K562 (cell line): ENCODE results near the gene MAML1. TPM values are rescaled to one million over a fixed set of nuclear protein-coding genes. Genes with fewer than 3 reads are reported as not detected.

ENCODE experiments used
- CBX8 ChIP-seq: fragments of 200-600 bp; sonication (generic); IDR thresholded peaks from 2 replicates; pipeline ENCODE4 v1.6.1; 2012; ENCODE audit warnings: borderline replicate concordance, mixed run types, low read depth, mild to moderate bottlenecking, moderate library complexity, mixed read lengths, low read length, control low read depth, inconsistent platforms; ENCODE audit not compliant: poor library complexity, severe bottlenecking; ENCODE audit errors: extremely low read depth
- CEBPZ ChIP-seq: fragments of 150-350 bp; IDR thresholded peaks from 2 replicates; pipeline ENCODE4 v1.6.1; 2014; ENCODE audit warnings: low read depth, mild to moderate bottlenecking, low read length, borderline replicate concordance
- CHCHD3 ChIP-seq: fragments of 250-450 bp; sonication (Bioruptor Pico); IDR thresholded peaks from 2 replicates; pipeline ENCODE4 v2.1.2; 2022; ENCODE audit warnings: mild to moderate bottlenecking
- ETS1 ChIP-seq: conservative IDR thresholded peaks from 2 replicates; pipeline ENCODE4 v1.6.1; 2011; ENCODE audit warnings: low read depth, mild to moderate bottlenecking, low read length; ENCODE audit not compliant: control insufficient read depth
- GTF2B ChIP-seq: IDR thresholded peaks from 2 replicates; pipeline ENCODE4 v1.6.1; 2011; ENCODE audit not compliant: insufficient read length; ENCODE audit errors: extremely low read depth
- MTA1 ChIP-seq: fragments of 450-650 bp; IDR thresholded peaks from 2 replicates; pipeline ENCODE4 v1.6.1; 2017; ENCODE audit warnings: borderline replicate concordance
- NR1H2 ChIP-seq: sonication (generic); formaldehyde crosslinking; IDR thresholded peaks from 2 replicates; pipeline ENCODE4 v1.4.0; 2020; ENCODE audit warnings: mild to moderate bottlenecking, missing genetic modification reagents
- PHF8 ChIP-seq: fragments of 200-600 bp; sonication (generic); IDR thresholded peaks from 2 replicates; pipeline ENCODE4 v1.6.1; 2012; ENCODE audit warnings: mixed run types, mild to moderate bottlenecking, inconsistent platforms, low read length, moderate library complexity, borderline replicate concordance
- POLR2A ChIP-seq: fragments of 450-650 bp; conservative IDR thresholded peaks from 2 replicates; pipeline ENCODE4 v1.6.1; 2016
- RB1 ChIP-seq: fragments of 450-650 bp; IDR thresholded peaks from 2 replicates; pipeline ENCODE4 v1.6.1; 2017; ENCODE audit warnings: low read depth, mild to moderate bottlenecking
- RBM14 ChIP-seq: fragments of 200-400 bp; formaldehyde crosslinking; IDR thresholded peaks from 2 replicates; pipeline ENCODE4 v1.6.1; 2018; ENCODE audit warnings: low read depth, mild to moderate bottlenecking, low read length, moderate library complexity, borderline replicate concordance; ENCODE audit not compliant: insufficient read depth
- SIN3A ChIP-seq, 2 experiments: fragments of 150-350 bp in 1 of 2; IDR thresholded peaks; 2 replicates each; pipeline ENCODE4 v1.6.1; 2011 to 2016; ENCODE audit warnings: borderline replicate concordance in 2 of 2, low read depth in 2 of 2, low read length in 2 of 2, mild to moderate bottlenecking in 2 of 2, moderate library complexity in 2 of 2; ENCODE audit not compliant: control insufficient read depth in 1 of 2
- SREBF1 ChIP-seq: fragments of 150-350 bp; IDR thresholded peaks from 2 replicates; pipeline ENCODE4 v1.6.1; 2014; ENCODE audit warnings: antibody characterized with exemption, low read depth, low read length, borderline replicate concordance
- TRIM28 ChIP-seq: fragments of 450-650 bp; IDR thresholded peaks from 2 replicates; pipeline ENCODE4 v1.6.1; 2017
- WHSC1 ChIP-seq: IDR thresholded peaks from one replicate; pipeline ENCODE4 v1.6.1; 2012; ENCODE audit warnings: low read length, control low read depth, inconsistent platforms
- ZFX ChIP-seq: sonication (generic); formaldehyde crosslinking; IDR thresholded peaks from 2 replicates; pipeline ENCODE4 v1.8.0; 2022; ENCODE audit warnings: mild to moderate bottlenecking, missing genetic modification reagents, moderate library complexity
- polyA plus RNA-seq, 8 experiments: library from polyadenylated mRNA; depleted of rRNA in 4 of 8; stranded (reverse) in 5 of 8; unstranded in 3 of 8; fragments of >200 nt; fragmentation: Nextera tagmentation in 2 of 8; fragmentation: Illumina TruSeq in 1 of 8; extraction: Ambion mirVana in 2 of 8; extraction: Trizol in 1 of 8; gene quantifications; 2 replicates each; pipeline versions ENCODE4 v1.2.1 to v1.2.3, GENCODE V29; 2011 to 2014; ENCODE audit warnings: inconsistent platforms in 1 of 8, missing spikeins in 1 of 8
- total RNA-seq, 7 experiments: library from RNA; depleted of rRNA in 6 of 7; stranded (reverse); fragments of >200 nt in 6 of 7; fragmentation: Illumina TruSeq in 2 of 7; extraction: Trizol in 2 of 7; gene quantifications; 2 replicates each; pipeline versions ENCODE4 v1.2.1 to v1.2.3, GENCODE V29; 2011 to 2021; ENCODE audit warnings: low replicate concordance in 1 of 7
- TF ChIP-seq, protein P1 (sequence below), 2 experiments: IDR thresholded peaks; 2 replicates each; pipeline ENCODE4 v1.6.1; 2012; ENCODE audit warnings: improper control_type of control experiment in 2 of 2, low read depth in 2 of 2, low read length in 2 of 2, borderline replicate concordance in 1 of 2

MAML1 gene
- total and polyA plus RNA-seq, 9 of the 15 experiments (the other 6 are each of a cell fraction or from before 2014, with no cell fraction given), result 0.32 to 18.4 (median 7.0) TPM

DNA sequence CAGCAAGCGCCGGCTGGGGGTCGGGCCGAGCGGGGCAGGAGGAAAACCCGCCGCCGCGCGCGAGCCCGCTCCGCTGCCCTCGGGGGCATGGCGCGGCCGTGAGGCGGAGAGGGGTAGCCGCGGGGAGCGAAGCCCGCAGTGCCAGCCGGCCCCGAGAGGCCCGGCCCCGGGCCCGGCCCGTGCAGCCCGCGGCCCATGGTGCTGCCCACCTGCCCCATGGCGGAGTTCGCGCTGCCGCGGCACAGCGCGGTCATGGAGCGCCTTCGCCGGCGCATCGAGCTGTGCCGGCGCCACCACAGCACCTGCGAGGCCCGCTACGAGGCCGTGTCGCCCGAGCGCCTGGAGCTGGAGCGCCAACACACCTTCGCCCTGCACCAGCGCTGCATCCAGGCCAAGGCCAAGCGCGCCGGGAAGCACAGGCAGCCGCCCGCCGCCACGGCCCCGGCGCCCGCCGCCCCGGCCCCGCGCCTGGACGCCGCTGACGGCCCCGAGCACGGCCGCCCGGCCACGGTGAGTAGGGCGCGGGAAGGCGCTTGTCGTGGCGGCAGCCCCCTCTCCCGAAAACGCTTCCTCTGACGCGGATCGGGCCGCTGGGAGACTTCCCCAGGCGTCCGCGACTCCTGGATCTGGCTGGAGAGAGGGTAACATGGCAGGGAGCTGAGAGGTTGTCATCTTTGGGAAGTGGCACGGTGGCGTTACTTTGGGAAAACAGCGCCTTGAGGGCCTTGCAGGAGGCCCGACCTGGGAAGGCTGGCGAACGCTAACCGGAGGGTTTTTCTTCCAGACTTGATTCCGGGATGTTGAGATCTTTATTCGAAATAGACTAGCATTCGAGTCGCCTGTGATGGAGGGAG is 523 bp downstream of the MAML1 start (continued):
- TF ChIP-seq CHCHD3 (CRISPR knock-in tag) (no peak), ZFX (CRISPR knock-in tag) (peak; percentile 75), MTA1 (no peak), RBM14 (0 out of 2 replicates have a peak, but pooled peaks have one; percentile 11), POLR2A (no peak), TRIM28 (no peak), GTF2B (no peak), RB1 (peak; percentile 5; the same call in 1 of the 2 replicates), ETS1 (peak; percentile 29; the same call in 1 of the 2 replicates), WHSC1 (no peak), SIN3A (IDR thresholded peaks at IDR 0.05; ENCODE audit: borderline replicate concordance in 2 of 2, control insufficient read depth in 1 of 2, low read depth in 2 of 2, low read length in 2 of 2) (peak; percentile 26 to 45; a peak in 1 of 4 replicates), CBX8 (no peak), NR1H2 (CRISPR knock-in tag) (0 out of 2 replicates have a peak, but pooled peaks have one; percentile 22), CEBPZ (no peak), SREBF1 (no peak), PHF8 (peak; percentile 82; the same call in 1 of the 2 replicates)
- TF ChIP-seq, protein P1, sequence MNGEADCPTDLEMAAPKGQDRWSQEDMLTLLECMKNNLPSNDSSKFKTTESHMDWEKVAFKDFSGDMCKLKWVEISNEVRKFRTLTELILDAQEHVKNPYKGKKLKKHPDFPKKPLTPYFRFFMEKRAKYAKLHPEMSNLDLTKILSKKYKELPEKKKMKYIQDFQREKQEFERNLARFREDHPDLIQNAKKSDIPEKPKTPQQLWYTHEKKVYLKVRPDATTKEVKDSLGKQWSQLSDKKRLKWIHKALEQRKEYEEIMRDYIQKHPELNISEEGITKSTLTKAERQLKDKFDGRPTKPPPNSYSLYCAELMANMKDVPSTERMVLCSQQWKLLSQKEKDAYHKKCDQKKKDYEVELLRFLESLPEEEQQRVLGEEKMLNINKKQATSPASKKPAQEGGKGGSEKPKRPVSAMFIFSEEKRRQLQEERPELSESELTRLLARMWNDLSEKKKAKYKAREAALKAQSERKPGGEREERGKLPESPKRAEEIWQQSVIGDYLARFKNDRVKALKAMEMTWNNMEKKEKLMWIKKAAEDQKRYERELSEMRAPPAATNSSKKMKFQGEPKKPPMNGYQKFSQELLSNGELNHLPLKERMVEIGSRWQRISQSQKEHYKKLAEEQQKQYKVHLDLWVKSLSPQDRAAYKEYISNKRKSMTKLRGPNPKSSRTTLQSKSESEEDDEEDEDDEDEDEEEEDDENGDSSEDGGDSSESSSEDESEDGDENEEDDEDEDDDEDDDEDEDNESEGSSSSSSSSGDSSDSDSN (IDR thresholded peaks at IDR 0.05; ENCODE audit: borderline replicate concordance in 1 of 2, low read depth in 2 of 2, low read length in 2 of 2), result peak; percentile 28 to 53; a peak in 3 of 4 replicates
